IPS-NIHi7 (cell line): Measurements from ENCODE around the gene TATDN3.
"Not testable (repeated sequence)": the region's sequence is repeated elsewhere in the genome, so short reads cannot be mapped to it uniquely, and the experiment has no call there.

Experiments
- DNase-seq: peaks from one replicate; pipeline ENCODE4 v3.0.0; 2012; ENCODE audit warnings: mixed read lengths; ENCODE audit errors: extremely low spot score

The TATDN3 gene

GRCh38 chr1:212827831-212828278 lies 36.2 kb downstream of the TATDN3 start:
- DNase-seq: no peak

DNA sequence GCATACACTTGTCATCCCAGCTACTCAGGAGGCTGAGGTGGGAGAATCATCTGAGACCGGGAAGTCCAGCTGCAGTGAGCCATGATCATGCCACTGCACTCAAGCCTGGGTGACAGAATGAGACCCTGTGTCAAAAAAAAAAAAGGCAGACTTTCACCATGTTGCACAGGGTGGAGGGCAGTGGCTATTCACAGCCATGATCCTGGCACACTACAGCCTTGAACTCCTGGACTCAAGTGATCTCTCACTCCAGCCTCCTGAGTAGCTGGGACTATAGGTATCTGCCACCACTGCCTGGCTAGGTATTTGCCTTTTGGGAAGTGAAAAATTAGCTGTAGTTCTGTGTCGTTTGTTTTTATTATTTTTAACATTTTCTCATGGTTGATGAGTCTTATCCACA lies 36.7 kb downstream of the TATDN3 start:
- DNase-seq: no peak

DNA sequence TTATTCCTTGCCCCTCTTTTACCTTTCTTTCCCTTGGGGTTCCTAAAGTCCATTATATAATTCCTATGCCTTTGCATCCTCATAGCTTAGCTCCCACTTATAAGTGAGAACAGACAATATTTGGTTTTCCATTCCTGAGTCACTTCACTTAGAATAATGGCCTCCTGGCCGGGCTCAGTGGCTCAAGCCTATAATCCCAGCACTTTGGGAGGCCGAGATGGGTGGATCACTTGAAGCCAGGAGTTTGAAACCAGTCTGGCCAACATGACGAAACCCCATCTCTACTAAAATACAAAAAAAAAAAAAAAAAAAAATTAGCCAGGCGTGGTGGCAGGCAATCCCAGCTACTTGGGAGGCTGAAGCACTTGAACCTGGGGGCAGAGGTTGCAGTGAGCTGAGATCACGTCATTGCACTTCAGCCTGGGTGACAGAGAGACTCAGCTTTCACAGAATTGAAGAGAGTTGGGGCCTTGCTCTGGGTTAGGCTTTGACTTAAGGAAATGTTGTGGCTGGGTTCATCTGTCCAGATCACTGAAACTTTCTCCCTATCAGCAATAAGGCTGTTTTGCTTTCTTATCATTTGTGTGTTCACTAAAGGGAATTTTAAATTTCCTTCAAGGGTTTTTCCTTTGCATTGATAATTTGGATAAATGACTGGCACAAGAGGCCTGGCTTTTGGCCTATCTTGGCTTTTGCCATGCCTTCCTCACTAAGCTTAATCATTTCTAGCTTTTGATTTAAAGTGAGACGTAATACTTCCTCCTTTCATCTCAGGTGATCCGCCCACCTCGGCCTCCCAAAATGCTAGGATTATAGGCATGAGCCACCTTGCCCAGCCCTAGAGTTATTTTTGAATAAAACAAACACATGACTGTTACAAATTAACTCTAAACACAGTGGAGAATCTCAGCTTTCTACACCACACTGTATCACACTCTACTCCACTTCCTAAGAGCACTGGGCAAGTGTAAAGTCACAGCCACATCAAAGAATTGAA lies 41.8 kb downstream of the TATDN3 start:
- DNase-seq: not testable (repeated sequence)

GRCh38 chr1:212838145-212838544 lies 46.5 kb downstream of the TATDN3 start:
- DNase-seq: no peak

DNA sequence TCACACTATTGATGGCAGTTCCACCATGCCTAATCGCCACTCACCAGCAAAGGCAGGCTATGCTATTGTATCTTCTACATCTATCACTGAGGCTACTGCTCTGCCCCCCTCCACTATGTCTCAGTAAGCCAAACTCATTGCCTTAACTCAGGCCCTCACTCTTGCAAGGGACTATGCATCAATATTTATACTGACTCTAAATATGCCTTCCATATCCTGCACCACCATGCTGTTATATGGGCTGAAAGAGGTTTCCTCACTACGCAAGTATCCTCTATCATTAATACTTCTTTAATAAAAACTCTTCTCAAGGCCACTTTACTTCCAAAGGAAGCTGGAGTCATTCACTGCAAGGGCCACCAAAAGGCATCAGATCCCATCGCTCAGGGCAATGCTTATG lies 52.8 kb downstream of the TATDN3 start:
- not testable (repeated sequence) for DNase-seq

DNA sequence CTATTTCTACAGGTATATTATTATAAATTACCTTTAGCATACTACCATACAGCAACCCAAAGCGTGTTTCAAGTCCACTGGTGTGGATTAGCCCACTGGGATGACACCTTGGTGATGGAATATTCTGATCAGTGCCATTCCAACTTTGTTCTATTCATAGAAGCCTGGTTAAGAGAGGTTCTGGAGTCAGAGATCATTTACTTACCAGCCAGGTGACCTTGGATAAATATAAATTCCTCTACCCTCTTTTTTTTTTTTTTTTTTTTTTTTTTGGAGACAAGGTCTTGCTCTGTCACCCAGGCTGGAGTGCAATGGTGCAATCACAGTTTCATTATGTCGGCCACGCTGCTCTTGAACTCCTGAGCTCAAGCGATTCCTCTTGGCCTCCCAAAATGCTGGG lies 55.9 kb downstream of the TATDN3 start, which contains the start of gene SPATA45:
Gene SPATA45, minus strand, starts transcription at position 101 of the 400 bp plus-strand sequence. CDS start 11,500 bp downstream, outside the sequence.
- DNase-seq: no peak

DNA sequence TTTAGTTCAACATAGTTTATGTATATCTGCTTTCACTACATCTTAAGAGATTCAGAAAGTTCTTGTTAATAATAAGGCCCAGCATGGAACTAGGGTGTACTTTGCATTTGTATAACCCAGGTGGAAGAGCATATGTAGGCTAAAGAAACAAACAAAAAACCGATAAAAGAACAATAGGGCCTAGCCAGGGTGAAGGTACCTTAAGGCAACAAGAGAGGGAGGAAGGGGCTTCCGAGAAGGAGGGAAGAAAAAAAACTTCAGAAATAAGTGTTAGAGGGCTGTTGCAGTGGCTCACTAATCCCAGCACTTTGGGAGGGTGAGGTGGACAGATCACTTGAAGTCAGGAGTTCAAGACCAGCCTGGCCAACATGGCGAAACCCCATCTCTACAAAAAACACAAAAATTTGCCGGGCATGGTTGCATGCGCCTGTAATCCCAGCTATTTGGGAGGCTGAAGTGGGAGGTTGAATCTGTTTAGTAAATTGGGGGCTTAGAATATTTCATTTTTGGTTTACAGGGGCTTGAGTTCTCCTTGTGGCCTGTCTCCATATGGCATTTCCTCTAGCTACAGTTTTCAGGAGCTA lies 60.5 kb downstream of the TATDN3 start:
- DNase-seq: peak; percentile 67

- DNase-seq: no peak
Observed at GRCh38 chr1:212853658-212854057, 62.0 kb downstream of the TATDN3 start.

DNA sequence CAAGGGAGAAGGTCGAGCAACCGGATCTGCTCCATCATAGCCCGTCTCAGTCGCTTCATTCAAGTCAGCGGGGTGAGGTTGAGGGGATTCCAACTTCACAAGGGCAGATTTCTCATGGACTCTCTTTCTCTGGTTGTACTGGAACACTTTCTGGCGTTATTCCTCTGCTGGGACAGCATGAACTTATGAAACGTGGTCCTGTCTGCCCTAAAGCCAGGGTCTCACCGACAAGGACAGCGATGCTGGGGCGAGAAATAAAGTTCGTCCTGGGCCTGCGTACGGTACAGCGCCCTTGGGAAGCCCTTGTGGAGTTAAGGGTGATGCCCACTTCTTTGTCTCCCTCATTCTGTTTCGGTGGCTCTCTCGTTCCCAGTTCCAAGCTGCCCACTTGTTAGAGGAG lies 65.1 kb downstream of the TATDN3 start:
- DNase-seq: no peak

- DNase-seq: peak; percentile 99
Observed at GRCh38 chr1:212857992-212858460, 66.3 kb downstream of the TATDN3 start, which contains the start of gene FLVCR1. Gene FLVCR1, plus strand, starts transcription at chr1:212858275. Its CDS starts 178 bp downstream, at chr1:212858453.

- peak; percentile 29 for DNase-seq
Observed at GRCh38 chr1:212858461-212859265, 67.0 kb downstream of the TATDN3 start.

DNA sequence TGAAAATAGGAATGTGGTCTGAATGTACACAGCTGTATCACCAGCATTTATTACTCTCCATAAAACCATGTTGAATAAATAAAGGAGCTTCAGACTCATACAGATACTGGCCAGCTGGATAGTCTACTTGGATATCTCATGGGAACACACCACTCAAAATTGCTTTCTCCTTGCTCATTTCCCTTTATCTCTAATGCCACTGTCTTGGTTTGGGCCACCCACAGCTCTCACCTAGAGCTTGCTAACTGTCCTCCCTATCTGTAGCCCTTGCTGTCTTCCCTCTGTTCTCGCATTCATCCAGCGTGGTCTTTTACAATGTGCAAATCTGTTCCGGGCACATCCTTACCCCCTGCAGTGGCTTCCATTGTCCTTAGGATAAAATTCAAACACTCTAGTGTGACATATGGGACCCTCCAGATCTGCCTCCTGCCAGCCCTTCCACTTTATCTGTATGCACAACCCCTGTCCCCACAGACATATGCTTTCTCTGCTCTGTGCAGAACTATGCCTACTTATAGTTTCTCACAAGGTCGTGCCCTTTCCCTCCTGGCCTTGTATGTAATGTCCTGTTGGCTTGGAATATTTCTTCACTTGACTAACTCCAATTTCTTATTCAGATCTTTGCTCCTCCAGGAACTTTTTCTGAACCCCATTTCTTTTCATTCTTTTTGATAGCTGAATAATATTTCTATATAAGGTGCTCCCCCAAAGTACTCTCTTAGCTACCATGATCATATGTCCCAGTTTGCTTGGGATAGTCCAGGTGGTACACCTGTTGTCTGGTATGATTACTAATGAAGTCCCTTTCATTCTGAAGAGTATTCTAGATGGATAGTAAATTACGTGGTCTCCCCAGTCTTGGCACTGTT lies 69.3 kb downstream of the TATDN3 start:
- peak; percentile 18 for DNase-seq

GRCh38 chr1:212862111-212862690 lies 70.5 kb downstream of the TATDN3 start:
- no peak for DNase-seq

- not testable (repeated sequence) for DNase-seq
Observed at GRCh38 chr1:212863345-212863744, 71.7 kb downstream of the TATDN3 start.

- DNase-seq: no peak
Observed at GRCh38 chr1:212864201-212864600, 72.5 kb downstream of the TATDN3 start.
